Muscle layer of duodenum (tissue), 2 donors: Measurements from ENCODE around the gene CNPY1.
"Not testable (repeated sequence)": the region's sequence is repeated elsewhere in the genome, so short reads cannot be mapped to it uniquely, and the experiment has no call there.

Experiments
- H3K27ac ChIP-seq: one replicate; pipeline ENCODE4 v1.7.0; 2013; ENCODE audit warnings: mild to moderate bottlenecking, low read length
- H3K27me3 ChIP-seq: one replicate; pipeline ENCODE4 v1.7.0; 2013; ENCODE audit warnings: low read depth, mild to moderate bottlenecking, control low read depth, low read length
- H3K36me3 ChIP-seq, 2 donors: one replicate each; pipeline ENCODE4 v1.7.0; 2013; ENCODE audit warnings: low read length in 2 of 2, control low read depth in 1 of 2, mild to moderate bottlenecking in 1 of 2; ENCODE audit not compliant: insufficient read depth in 2 of 2, control insufficient read depth in 1 of 2
- H3K4me1 ChIP-seq, 2 donors: one replicate each; pipeline ENCODE4 v1.7.0; 2013; ENCODE audit warnings: low read length in 2 of 2, mild to moderate bottlenecking in 2 of 2, control low read depth in 1 of 2, moderate library complexity in 1 of 2; ENCODE audit not compliant: insufficient read depth in 2 of 2, control insufficient read depth in 1 of 2
- H3K4me3 ChIP-seq, 2 donors: one replicate each; pipeline ENCODE4 v1.7.0; 2013; ENCODE audit warnings: low read length in 2 of 2, low read depth in 1 of 2, mild to moderate bottlenecking in 1 of 2
- H3K9me3 ChIP-seq, 2 donors: one replicate each; pipeline ENCODE4 v1.7.0; 2013; ENCODE audit warnings: low read length in 2 of 2, control low read depth in 1 of 2, mild to moderate bottlenecking in 1 of 2; ENCODE audit not compliant: control insufficient read depth in 1 of 2
- donor health status: healthy.

The CNPY1 gene

DNA sequence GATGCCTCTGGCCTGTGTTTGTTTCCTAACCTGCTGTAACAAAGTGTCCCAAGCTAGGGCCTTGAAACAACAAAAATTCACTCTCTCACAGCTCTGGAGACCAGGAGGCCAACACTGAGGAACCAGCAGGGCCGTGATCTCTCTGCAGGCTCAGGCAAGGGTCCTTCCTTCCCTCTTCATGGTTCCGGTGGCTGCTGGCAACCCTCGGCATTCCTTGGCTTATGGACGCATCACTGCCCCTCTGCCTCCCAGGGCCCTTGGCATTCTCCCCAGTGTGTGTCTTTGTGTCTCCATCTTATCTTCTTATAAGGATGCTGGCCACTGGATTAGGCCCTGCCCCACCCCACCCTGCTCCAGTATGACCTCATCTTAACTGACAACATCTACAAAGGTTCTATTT, 17.0 kb downstream of the CNPY1 start:
- no peaks in the 10 kb centered on the region for H3K9me3 ChIP-seq
- H3K27me3 ChIP-seq, result peaks cover 42% of the 10 kb centered on the region
- H3K4me3 ChIP-seq, result no peak overlapping the region
- H3K27ac ChIP-seq, result no peak overlapping the region
- H3K4me1 ChIP-seq, result peaks cover 4 to 10% of the 10 kb centered on the region in 2 donors
- no peaks in the 10 kb centered on the region for H3K36me3 ChIP-seq

DNA sequence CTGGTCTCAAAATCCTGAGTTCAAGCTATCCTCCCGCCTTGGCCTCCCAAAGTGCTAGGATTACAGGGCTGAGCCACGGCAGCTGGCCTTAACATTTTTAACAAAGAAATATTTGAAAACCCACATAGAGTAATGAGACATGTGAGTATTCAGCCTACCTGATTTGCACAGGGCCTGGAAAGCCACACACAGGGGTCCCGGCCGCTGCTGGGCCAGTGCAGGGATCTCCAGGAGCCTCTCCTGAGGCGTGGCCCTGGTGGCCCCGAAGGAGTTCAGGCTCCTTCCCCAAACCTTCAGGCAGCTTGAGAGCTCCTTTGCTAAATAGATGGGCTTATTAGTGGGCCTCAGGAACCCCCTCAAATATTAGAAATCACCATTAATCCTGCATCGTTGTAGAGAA, 18.7 kb downstream of the CNPY1 start:
- H3K9me3 ChIP-seq, result no peaks in the 10 kb centered on the region
- no peak overlapping the region for H3K4me3 ChIP-seq
- H3K4me1 ChIP-seq, result no peaks in the 10 kb centered on the region
- H3K36me3 ChIP-seq, result no peaks in the 10 kb centered on the region
- H3K27me3 ChIP-seq, result peaks cover 25% of the 10 kb centered on the region
- no peak overlapping the region for H3K27ac ChIP-seq

DNA sequence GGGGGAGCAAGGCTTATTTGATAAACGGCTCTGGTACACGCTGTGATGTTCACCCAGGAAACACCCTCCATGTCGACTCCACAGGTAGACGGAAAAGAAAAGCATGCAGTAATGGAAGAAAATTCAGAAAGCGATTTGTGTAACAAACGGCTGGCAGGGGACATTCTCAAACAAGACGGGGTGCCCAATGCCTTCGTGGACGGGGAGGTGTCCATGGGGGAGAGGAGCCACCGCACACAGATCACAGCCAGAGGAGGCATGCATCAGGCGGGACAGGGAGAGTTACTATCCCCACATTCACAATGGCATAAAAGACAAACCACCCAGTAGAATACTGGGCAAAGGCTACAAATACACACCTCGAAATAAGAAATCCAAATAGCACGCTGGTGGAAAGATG, 20.1 kb downstream of the CNPY1 start:
- Histone ChIP-seq H3K4me1 (no peaks in the 10 kb centered on the region), H3K27ac (no peak overlapping the region), H3K36me3 (no peaks in the 10 kb centered on the region), H3K9me3 (no peaks in the 10 kb centered on the region), H3K4me3 (no peak overlapping the region), H3K27me3 (peaks cover 13% of the 10 kb centered on the region)

DNA sequence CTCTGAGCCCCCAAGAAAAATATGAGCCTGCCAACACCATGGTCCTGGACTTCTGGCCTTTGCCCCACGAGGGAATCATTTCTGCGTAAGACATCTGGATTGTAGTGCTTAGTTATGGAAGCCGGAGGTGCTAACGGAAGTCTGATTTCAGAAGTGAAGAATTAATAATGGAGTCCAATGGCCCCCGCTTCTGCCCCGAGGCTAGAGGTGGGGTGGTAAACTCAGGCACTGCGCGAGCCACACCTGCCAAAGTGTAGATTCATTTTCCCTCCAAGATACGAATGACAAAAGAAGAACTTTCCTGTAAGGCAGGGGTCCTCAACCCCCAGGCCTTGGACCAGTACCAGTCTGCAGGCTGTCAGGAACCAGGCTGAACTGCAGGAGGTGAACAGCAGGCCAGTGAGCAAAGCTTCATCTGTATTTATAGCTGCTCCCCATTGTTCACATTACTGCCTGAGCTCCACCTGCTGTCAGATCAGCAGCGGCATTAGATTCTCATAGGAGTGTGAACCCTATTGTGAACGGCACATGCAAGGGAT, 22.3 kb downstream of the CNPY1 start:
- no peak overlapping the region for H3K4me3 ChIP-seq
- no peaks in the 10 kb centered on the region for H3K9me3 ChIP-seq
- H3K27me3 ChIP-seq, result peaks cover 4% of the 10 kb centered on the region
- H3K36me3 ChIP-seq, result no peaks in the 10 kb centered on the region
- no peaks in the 10 kb centered on the region for H3K4me1 ChIP-seq
- H3K27ac ChIP-seq, result no peak overlapping the region

DNA sequence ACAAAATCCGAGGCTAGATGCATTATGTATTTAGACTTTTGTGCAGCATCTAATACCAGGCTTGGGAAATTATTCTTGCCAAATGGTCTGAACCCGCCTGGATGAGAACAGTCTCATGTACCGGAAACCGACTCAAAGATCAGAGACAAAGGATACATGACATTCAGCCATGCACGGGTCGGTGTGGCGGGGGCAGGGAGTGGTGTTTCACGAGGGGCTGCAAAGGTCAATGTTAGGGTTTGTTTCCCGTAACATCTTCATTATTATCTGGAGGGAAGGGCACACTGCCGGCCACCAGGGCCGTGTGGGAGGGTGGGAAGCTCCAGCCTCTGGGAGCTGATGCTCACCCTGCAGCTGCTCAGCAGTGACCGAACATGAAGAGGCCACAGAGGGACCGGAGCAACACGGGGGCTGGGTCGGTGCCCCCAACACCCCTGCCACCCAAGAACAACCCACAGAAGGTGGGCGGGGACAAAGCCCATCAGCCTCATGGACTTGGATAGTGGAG, 23.1 kb downstream of the CNPY1 start:
- Histone ChIP-seq H3K9me3 (no peaks in the 10 kb centered on the region), H3K27me3 (peaks cover 4% of the 10 kb centered on the region), H3K4me3 (no peak overlapping the region), H3K36me3 (no peaks in the 10 kb centered on the region), H3K4me1 (no peaks in the 10 kb centered on the region), H3K27ac (no peak overlapping the region)

DNA sequence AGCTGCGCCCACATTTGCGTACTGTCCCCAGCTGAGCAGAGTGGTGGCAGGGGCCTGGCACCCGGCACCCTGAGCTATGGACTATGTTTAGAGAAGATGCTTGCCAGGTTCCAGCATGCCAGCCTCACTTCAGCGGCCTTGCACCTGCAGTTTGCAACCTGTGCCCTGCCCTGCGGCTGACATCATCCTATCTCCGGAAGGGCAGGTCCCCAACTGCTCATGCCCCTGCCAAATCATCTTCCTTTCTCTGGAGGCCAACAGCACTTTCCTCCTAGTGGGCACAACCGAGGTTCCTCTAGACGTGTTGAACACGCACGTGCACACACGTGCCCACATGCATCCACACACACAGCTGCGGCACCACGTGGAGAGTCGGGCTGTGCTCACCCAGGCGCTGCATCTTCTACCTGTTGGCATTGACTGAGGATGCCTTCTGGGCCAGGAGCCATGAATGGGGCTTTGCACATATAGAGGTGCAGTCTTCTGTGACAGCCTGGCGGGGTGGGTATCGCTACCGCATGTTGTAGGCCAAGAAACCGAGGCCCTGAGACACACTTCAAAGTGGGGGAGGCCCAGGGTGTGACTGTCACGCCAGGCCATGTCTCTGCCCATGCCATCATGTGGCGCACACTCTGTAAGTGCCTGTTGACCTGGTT, 24.5 kb downstream of the CNPY1 start:
- H3K27ac ChIP-seq, result no peak overlapping the region
- H3K36me3 ChIP-seq, result no peaks in the 10 kb centered on the region
- H3K4me3 ChIP-seq, result no peak overlapping the region
- H3K9me3 ChIP-seq, result no peaks in the 10 kb centered on the region
- no peaks in the 10 kb centered on the region for H3K4me1 ChIP-seq
- peaks cover 4% of the 10 kb centered on the region for H3K27me3 ChIP-seq

DNA sequence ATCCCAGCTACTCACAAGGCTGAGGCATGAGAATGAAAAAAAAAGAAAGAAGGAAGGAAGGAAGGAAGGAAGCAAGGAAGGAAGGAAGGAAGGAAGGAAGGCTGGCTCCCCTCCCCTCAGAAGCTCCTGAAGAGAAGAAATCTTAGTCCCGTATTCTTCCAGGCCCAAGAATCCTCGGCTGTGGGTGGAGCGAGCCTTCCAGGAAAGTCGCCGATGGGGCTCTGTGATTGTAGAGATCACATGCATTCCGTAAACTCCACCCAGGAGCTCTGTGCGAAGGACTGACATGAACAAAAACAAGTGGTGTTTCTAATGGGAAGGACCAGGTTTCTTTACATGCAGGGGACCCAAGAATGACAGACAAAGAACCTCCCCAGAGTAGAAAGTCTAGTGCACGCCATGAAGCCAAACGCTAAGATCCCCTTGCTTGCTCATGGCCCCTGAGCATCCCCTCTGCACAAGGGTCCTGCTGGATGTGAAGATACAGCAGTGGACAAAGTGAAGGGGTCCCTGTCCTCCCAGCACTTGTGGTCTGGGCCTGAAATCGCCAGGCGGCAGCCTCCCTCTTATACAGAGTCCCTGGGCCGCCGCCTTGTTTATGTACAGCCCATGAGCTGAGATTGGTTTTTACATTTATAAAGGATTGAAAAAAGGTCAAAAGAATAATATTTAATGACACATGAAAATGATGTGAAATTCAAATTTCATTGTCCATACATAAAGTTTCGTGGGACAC, 25.2 kb downstream of the CNPY1 start:
- H3K27me3 ChIP-seq, result peaks cover 4% of the 10 kb centered on the region
- no peak overlapping the region for H3K27ac ChIP-seq
- H3K9me3 ChIP-seq, result no peaks in the 10 kb centered on the region
- H3K4me1 ChIP-seq, result no peaks in the 10 kb centered on the region
- H3K36me3 ChIP-seq, result no peaks in the 10 kb centered on the region
- H3K4me3 ChIP-seq, result no peak overlapping the region

DNA sequence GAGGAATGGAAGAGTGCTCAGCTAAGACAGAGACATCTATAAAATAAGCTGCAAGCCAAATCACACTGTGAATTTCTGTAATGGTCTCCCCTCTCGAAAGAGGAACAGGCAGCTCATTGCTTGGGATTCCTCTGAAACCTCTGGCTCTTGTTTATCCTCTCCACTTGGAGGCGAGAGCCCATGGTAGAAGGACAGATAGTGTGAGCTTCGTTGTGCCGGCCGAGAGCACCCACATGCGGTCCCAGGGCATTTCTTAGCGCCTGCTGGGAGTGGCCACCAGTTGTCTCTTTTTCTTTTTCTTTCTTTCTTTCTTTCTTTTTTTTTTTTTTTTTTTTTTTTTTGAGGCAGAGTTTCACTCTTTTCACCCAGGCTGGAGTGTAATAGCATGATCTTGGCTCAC, 26.2 kb downstream of the CNPY1 start:
- Histone ChIP-seq H3K9me3 (no peaks in the 10 kb centered on the region), H3K27me3 (peaks cover 4% of the 10 kb centered on the region), H3K36me3 (no peaks in the 10 kb centered on the region), H3K4me1 (no peaks in the 10 kb centered on the region), H3K4me3 (no peak overlapping the region), H3K27ac (no peak overlapping the region)

DNA sequence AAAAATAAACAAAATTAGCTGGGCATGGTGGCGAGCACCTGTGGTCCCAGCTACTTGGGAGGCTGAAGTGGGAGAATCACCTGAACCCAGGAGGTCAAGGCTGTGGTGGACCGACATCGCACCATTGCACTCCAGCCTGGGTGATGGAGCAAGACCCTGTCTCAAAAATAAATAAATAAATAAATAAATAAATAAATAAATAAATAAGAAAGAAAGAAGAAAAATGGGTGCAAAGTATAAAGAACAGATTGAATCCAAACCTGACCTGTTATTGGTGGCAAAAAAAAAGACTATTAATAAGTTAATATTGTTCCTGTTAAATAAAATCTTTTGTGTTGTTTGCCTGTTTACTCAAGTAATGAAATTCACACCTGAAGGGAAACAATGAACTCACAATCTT, 27.0 kb downstream of the CNPY1 start:
- not testable (repeated sequence) for H3K4me1 ChIP-seq, H3K27ac ChIP-seq, H3K36me3 ChIP-seq, H3K9me3 ChIP-seq, H3K4me3 ChIP-seq, H3K27me3 ChIP-seq

DNA sequence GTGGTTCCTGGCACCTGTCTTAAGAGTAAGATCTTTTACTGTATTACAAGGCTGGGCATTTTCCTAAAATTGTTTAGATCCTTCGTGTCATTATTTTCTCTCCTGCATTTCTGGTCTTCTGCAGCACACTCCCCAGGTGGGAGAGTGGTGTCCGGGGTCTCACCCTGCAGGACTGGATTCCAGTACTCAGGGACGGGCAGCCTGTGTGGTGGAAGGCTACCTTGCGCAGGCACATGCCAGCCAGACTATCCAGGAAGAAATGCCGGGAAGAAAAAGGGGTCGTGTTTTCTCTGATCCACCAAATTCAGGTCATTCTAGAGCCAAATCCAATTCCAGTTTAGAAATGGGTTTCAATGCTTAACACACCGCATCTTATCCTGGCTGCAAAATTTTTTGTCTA, 27.7 kb downstream of the CNPY1 start:
- H3K4me3 ChIP-seq, result no peak overlapping the region
- H3K27ac ChIP-seq, result no peak overlapping the region
- H3K4me1 ChIP-seq, result no peaks in the 10 kb centered on the region
- peaks cover 4% of the 10 kb centered on the region for H3K27me3 ChIP-seq
- H3K9me3 ChIP-seq, result no peaks in the 10 kb centered on the region
- no peaks in the 10 kb centered on the region for H3K36me3 ChIP-seq

DNA sequence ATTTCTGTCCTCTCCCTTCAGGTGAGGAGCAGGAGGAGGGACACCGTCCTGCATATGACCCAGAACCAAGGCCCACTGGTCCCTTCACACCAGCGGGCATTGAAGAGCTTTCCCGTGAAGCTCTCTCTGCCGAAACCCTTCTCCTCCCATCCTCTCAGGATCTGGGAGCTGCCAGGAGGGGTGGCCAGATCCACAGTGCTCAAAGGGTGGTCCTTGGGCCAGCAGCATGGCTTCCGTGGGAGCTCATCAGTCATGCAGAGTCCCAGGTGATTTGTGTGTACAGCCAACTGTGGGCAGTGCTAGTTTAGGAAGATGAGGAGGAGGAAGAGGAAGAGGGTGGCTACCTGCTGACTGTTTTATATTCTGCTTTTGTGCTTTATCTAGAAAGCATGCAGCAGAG, 28.4 kb downstream of the CNPY1 start:
- Histone ChIP-seq H3K27ac (no peak overlapping the region), H3K27me3 (peaks cover 4% of the 10 kb centered on the region), H3K4me1 (no peaks in the 10 kb centered on the region), H3K36me3 (no peaks in the 10 kb centered on the region), H3K4me3 (no peak overlapping the region), H3K9me3 (no peaks in the 10 kb centered on the region)
